GM12878 (cell line): ENCODE data around the gene ENGASE. TPM values are rescaled to one million over a fixed set of nuclear protein-coding genes. Genes with fewer than 3 reads are reported as not detected.

Experiments
- ATAC-seq: fragments of 200-7000 bp; cut with Tn5 transposase; 3 replicates; pipeline ENCODE4 v1.9.1; 2020; ENCODE audit warnings: mild to moderate bottlenecking, moderate library complexity
- BruUV-seq: library from RNA; stranded (reverse); fragments of 400-500 nt; replicated peaks from 2 replicates; lab custom pipeline; 2021; lab: Mats Ljungman, UMichigan
- CTCF ChIA-PET: fragments of 300-600 bp; sonication (Branson Sonifier 250); formaldehyde crosslinking; extraction: SDS; loops from one replicate; lab custom pipeline; 2021; ENCODE audit warnings: inconsistent platforms; lab: Yijun Ruan, JAX
- POLR2A ChIA-PET: fragments of 350-600 bp; formaldehyde crosslinking; extraction: SDS; loops from one replicate; lab custom pipeline; 2021; ENCODE audit warnings: inconsistent platforms; lab: Charles Lee
- RAD21 ChIA-PET: fragments of 300-600 bp; sonication (Branson Sonifier 250); formaldehyde crosslinking; loops from one replicate; lab custom pipeline; 2023; ENCODE audit warnings: antibody characterized with exemption; ENCODE audit not compliant: unreplicated experiment; lab: Charles Lee
- SMC1A ChIA-PET: fragments of 300-600 bp; sonication (Branson Sonifier 250); formaldehyde crosslinking; loops from one replicate; lab custom pipeline; 2023; ENCODE audit not compliant: unreplicated experiment, uncharacterized antibody; lab: Charles Lee
- DNase-seq: peaks from one replicate; pipeline ENCODE4 v3.0.0-alpha.2; 2011; ENCODE audit warnings: low read depth, low spot score
- FAIRE-seq: peaks from 3 replicates; lab custom pipeline; 2011; peaks lifted over from hg19 to GRCh38; lab: Jason Lieb, UNC
- H2AFZ ChIP-seq: 2 replicates; pipeline ENCODE4 v1.6.0; 2011; ENCODE audit warnings: low read depth, low read length, control low read depth; ENCODE audit not compliant: control insufficient read depth
- H3K27ac ChIP-seq: 2 replicates; pipeline ENCODE4 v1.5.1; 2011; ENCODE audit warnings: control low read depth; ENCODE audit not compliant: control insufficient read depth, insufficient read depth
- H3K27me3 ChIP-seq, 2 experiments: replicated peaks in 1 of 2; 2 replicates each; pipeline versions ENCODE4 v1.6.0 to v1.6.1; 2011; ENCODE audit warnings: low read length in 1 of 2; ENCODE audit not compliant: control insufficient read depth in 2 of 2, insufficient read depth in 2 of 2
- H3K36me3 ChIP-seq, 2 experiments: 2 replicates each; pipeline ENCODE4 v1.5.1; 2011; ENCODE audit warnings: low read length in 1 of 2; ENCODE audit not compliant: control insufficient read depth in 2 of 2, insufficient read depth in 2 of 2
- H3K4me1 ChIP-seq: 2 replicates; pipeline ENCODE4 v1.6.1; 2011; ENCODE audit warnings: mild to moderate bottlenecking, low read length, moderate library complexity, mixed read lengths; ENCODE audit not compliant: control insufficient read depth, insufficient read depth
- H3K4me2 ChIP-seq: 2 replicates; pipeline ENCODE4 v1.6.0; 2011; ENCODE audit warnings: control low read depth; ENCODE audit not compliant: control insufficient read depth, insufficient read depth
- H3K4me3 ChIP-seq: fragments of 200-600 bp; sonication (generic); 2 replicates; pipeline ENCODE4 v1.5.1; 2016
- H3K79me2 ChIP-seq: 2 replicates; pipeline ENCODE4 v1.6.0; 2011; ENCODE audit warnings: low read length; ENCODE audit not compliant: control insufficient read depth, insufficient read depth
- H3K9ac ChIP-seq: 2 replicates; pipeline ENCODE4 v1.8.0; 2011; ENCODE audit warnings: low read length, control low read depth, mixed read lengths; ENCODE audit not compliant: control insufficient read depth, insufficient read depth
- H3K9me3 ChIP-seq: replicated peaks from 3 replicates; pipeline ENCODE4 v1.5.1; 2011; ENCODE audit warnings: mild to moderate bottlenecking, low read length; ENCODE audit not compliant: control insufficient read depth, insufficient read depth
- H4K20me1 ChIP-seq: 2 replicates; pipeline ENCODE4 v1.6.0; 2011; ENCODE audit not compliant: control insufficient read depth, insufficient read depth
- BMI1 ChIP-seq: fragments of 450-650 bp; IDR thresholded peaks from 2 replicates; pipeline ENCODE4 v1.6.1; 2016; ENCODE audit warnings: mild to moderate bottlenecking, moderate library complexity, borderline replicate concordance
- CBFB ChIP-seq: IDR thresholded peaks from 2 replicates; pipeline ENCODE4 v1.6.1; 2016; ENCODE audit warnings: antibody characterized with exemption, low read depth
- CBX5 ChIP-seq: sonication (generic); IDR thresholded peaks from 2 replicates; pipeline ENCODE4 v1.6.1; 2016; ENCODE audit warnings: low read depth, moderate library complexity, mild to moderate bottlenecking, inconsistent platforms
- CHD1 ChIP-seq: IDR thresholded peaks from 2 replicates; pipeline ENCODE4 v1.6.1; 2012; ENCODE audit warnings: low read depth, low read length, improper control_type of control experiment
- EP300 ChIP-seq, 2 experiments: fragments of 150-350 bp in 1 of 2; IDR thresholded peaks; 2 replicates each; pipeline ENCODE4 v1.6.1; 2011 to 2012; ENCODE audit warnings: low read depth in 2 of 2, low read length in 2 of 2, borderline replicate concordance in 1 of 2, improper control_type of control experiment in 1 of 2, inconsistent platforms in 1 of 2; ENCODE audit not compliant: control insufficient read depth in 1 of 2
- HCFC1 ChIP-seq: fragments of 150-350 bp; IDR thresholded peaks from 2 replicates; pipeline ENCODE4 v1.6.1; 2014; ENCODE audit warnings: low read length
- IKZF1 ChIP-seq: fragments of 450-650 bp; conservative IDR thresholded peaks from 2 replicates; pipeline ENCODE4 v1.6.1; 2017; ENCODE audit warnings: antibody characterized with exemption, mild to moderate bottlenecking
- MYB ChIP-seq: fragments of 150-350 bp; IDR thresholded peaks from 2 replicates; pipeline ENCODE4 v1.6.1; 2014; ENCODE audit warnings: mild to moderate bottlenecking, low read depth, low read length, borderline replicate concordance
- RAD51 ChIP-seq: fragments of 450-650 bp; IDR thresholded peaks from 2 replicates; pipeline ENCODE4 v1.6.1; 2016; ENCODE audit warnings: moderate library complexity, mild to moderate bottlenecking, inconsistent platforms
- RCOR1 ChIP-seq: conservative IDR thresholded peaks from 2 replicates; pipeline ENCODE4 v1.6.1; 2012; ENCODE audit warnings: low read depth, low read length, improper control_type of control experiment
- SP1 ChIP-seq: IDR thresholded peaks from one replicate; pipeline ENCODE4 v1.6.1; 2011; ENCODE audit warnings: low read depth, low read length
- YY1 ChIP-seq: IDR thresholded peaks from 2 replicates; pipeline ENCODE4 v1.6.1; 2011; ENCODE audit warnings: low read depth, mild to moderate bottlenecking, low read length
- ZBED1 ChIP-seq: IDR thresholded peaks from 2 replicates; pipeline ENCODE4 v1.6.1; 2016; ENCODE audit warnings: borderline replicate concordance
- ZNF207 ChIP-seq: fragments of 450-650 bp; IDR thresholded peaks from 2 replicates; pipeline ENCODE4 v1.6.1; 2014; ENCODE audit warnings: antibody characterized with exemption, mild to moderate bottlenecking, borderline replicate concordance
- WGBS: methylation state at CpG from one replicate; pipeline ENCODE4 v1.1.6; 2016; ENCODE audit warnings: low lambda C conversion rate; ENCODE audit not compliant: insufficient replicate concordance, insufficient coverage; ENCODE audit errors: missing lambda C conversion rate; 5-methylcytosine and 5-hydroxymethylcytosine counted together
- in situ Hi-C: fragments of 300-500 bp; cut with MboI; formaldehyde crosslinking; loops from 9 replicates; pipeline ENCODE4 v1.14.3; 2018; ENCODE audit warnings: mixed read lengths
- intact Hi-C: fragments of 100-400 bp; cut with micrococcal nuclease; formaldehyde crosslinking; loops from one replicate; pipeline ENCODE4 v1.14.2; 2022; ENCODE audit not compliant: unreplicated experiment
- polyA plus RNA-seq, 11 experiments: library from polyadenylated mRNA; depleted of rRNA in 4 of 11; unstranded in 6 of 11; stranded (reverse) in 5 of 11; fragments of >200 nt; fragmentation: Nextera tagmentation in 4 of 11; fragmentation: Illumina TruSeq in 1 of 11; extraction: Ambion mirVana in 4 of 11; extraction: Trizol in 1 of 11; gene quantifications; 1 replicate in 1 of 11; 2 replicates in 10 of 11; pipeline versions ENCODE4 v1.2.1 to v1.2.3, GENCODE V29; 2011 to 2016; ENCODE audit warnings: inconsistent platforms in 2 of 11, missing spikeins in 2 of 11, low read depth in 1 of 11
- total RNA-seq, 4 experiments: library from RNA; depleted of rRNA in 3 of 4; stranded (reverse); fragments of >200 nt in 3 of 4; fragmentation: Illumina TruSeq in 1 of 4; extraction: Trizol in 1 of 4; gene quantifications; 2 replicates each; pipeline versions ENCODE4 v1.2.1 to v1.2.3, GENCODE V29; 2013 to 2021
- TF ChIP-seq, protein P1 (sequence below): IDR thresholded peaks from 2 replicates; pipeline ENCODE4 v1.6.1; 2012; ENCODE audit warnings: low read depth, low read length, improper control_type of control experiment
- TF ChIP-seq, protein P2 (sequence below): fragments of 450-650 bp; IDR thresholded peaks from 2 replicates; pipeline ENCODE4 v1.6.1; 2017; ENCODE audit warnings: mild to moderate bottlenecking
- TF ChIP-seq, protein P3 (sequence below): fragments of 450-650 bp; IDR thresholded peaks from 2 replicates; pipeline ENCODE4 v1.6.1; 2016; ENCODE audit warnings: mild to moderate bottlenecking
- TF ChIP-seq, protein P4 (sequence below): IDR thresholded peaks from 2 replicates; pipeline ENCODE4 v1.6.1; 2011; ENCODE audit warnings: low read depth, low read length, improper control_type of control experiment, borderline replicate concordance

The ENGASE gene
- total and polyA plus RNA-seq, 10 of the 15 experiments (the other 5 are each of a cell fraction or from before 2014, with no cell fraction given), result 0.18 to 28.9 (median 10.5) TPM

DNA sequence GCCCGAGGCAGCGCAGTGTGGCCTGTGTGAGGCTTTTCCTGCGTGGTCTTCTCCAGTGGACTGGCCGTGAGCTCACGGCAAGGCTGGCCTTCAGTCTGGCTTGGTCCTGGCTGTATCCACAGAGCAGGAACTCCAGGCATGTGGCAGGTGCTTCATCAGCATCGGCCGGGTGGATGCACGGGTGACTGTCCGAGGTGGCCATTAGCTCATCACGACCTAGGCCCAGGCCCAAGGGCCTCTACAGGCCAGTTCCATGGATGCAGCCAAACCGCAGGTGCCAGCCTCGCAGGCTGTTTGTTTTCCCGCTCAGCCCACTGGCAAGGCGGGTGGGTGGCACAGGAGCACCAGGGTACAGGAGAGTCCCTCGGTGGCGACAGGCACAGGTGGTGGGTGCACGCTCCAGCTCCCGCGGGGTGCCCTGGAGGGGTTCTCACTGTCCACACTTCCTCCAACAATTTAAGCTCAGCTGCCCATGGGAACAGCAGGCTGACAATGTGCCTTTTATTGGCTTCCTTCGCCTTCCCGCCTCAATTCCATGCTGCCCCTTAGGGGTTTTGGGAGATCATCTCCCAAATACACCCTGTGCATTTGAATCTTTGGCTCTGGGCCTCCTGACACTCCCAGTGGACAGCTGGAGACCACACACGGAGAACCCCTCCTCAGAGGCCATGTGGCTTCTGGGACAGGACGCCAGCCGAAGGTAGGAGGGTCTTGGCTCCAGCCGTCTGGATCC, 33.0 kb downstream of the ENGASE start:
- no peak overlapping the region for H3K4me2 ChIP-seq
- BruUV-seq, result no TSS peak
- in situ Hi-C loops (no loop called here), intact Hi-C loops (no loop called here)
- no peaks in the 10 kb centered on the region for H3K36me3 ChIP-seq
- H4K20me1 ChIP-seq, result no peaks in the 10 kb centered on the region
- ChIA-PET RAD21 (no interaction called here), POLR2A (no interaction called here), CTCF (interaction anchor here (1.3 kb wide), 1 partner anchor 19 kb away, joined by 3 read pairs; no protein-coding TSS in a partner anchor), SMC1A (no interaction called here)
- no peaks in the 10 kb centered on the region for H3K4me1 ChIP-seq
- no peak for FAIRE-seq
- no peaks in the 10 kb centered on the region for H3K79me2 ChIP-seq
- no peaks in the 10 kb centered on the region for H3K9me3 ChIP-seq
- no peak overlapping the region for H3K27ac ChIP-seq
- no peaks in the 10 kb centered on the region; a peak in 2 of 4 replicates for H3K27me3 ChIP-seq
- H3K9ac ChIP-seq, result no peak overlapping the region
- no peak for TF ChIP-seq EP300 (IDR thresholded peaks at IDR 0.05; ENCODE audit: borderline replicate concordance in 1 of 2, control insufficient read depth in 1 of 2, low read depth in 2 of 2, low read length in 2 of 2)
- TF ChIP-seq HCFC1, result no peak
- TF ChIP-seq CBX5, result no peak
- TF ChIP-seq RCOR1, result no peak
- no peak for TF ChIP-seq CHD1
- TF ChIP-seq YY1, result no peak
- no peak for TF ChIP-seq ZNF207
- no peak for TF ChIP-seq RAD51
- TF ChIP-seq CBFB, result no peak
- TF ChIP-seq, protein P1, sequence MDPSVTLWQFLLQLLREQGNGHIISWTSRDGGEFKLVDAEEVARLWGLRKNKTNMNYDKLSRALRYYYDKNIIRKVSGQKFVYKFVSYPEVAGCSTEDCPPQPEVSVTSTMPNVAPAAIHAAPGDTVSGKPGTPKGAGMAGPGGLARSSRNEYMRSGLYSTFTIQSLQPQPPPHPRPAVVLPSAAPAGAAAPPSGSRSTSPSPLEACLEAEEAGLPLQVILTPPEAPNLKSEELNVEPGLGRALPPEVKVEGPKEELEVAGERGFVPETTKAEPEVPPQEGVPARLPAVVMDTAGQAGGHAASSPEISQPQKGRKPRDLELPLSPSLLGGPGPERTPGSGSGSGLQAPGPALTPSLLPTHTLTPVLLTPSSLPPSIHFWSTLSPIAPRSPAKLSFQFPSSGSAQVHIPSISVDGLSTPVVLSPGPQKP, result no peak
- TF ChIP-seq MYB, result no peak
- TF ChIP-seq IKZF1, result no peak
- no peak for TF ChIP-seq SP1
- TF ChIP-seq, protein P2, sequence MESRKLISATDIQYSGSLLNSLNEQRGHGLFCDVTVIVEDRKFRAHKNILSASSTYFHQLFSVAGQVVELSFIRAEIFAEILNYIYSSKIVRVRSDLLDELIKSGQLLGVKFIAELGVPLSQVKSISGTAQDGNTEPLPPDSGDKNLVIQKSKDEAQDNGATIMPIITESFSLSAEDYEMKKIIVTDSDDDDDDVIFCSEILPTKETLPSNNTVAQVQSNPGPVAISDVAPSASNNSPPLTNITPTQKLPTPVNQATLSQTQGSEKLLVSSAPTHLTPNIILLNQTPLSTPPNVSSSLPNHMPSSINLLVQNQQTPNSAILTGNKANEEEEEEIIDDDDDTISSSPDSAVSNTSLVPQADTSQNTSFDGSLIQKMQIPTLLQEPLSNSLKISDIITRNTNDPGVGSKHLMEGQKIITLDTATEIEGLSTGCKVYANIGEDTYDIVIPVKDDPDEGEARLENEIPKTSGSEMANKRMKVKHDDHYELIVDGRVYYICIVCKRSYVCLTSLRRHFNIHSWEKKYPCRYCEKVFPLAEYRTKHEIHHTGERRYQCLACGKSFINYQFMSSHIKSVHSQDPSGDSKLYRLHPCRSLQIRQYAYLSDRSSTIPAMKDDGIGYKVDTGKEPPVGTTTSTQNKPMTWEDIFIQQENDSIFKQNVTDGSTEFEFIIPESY, result no peak
- TF ChIP-seq, protein P3, sequence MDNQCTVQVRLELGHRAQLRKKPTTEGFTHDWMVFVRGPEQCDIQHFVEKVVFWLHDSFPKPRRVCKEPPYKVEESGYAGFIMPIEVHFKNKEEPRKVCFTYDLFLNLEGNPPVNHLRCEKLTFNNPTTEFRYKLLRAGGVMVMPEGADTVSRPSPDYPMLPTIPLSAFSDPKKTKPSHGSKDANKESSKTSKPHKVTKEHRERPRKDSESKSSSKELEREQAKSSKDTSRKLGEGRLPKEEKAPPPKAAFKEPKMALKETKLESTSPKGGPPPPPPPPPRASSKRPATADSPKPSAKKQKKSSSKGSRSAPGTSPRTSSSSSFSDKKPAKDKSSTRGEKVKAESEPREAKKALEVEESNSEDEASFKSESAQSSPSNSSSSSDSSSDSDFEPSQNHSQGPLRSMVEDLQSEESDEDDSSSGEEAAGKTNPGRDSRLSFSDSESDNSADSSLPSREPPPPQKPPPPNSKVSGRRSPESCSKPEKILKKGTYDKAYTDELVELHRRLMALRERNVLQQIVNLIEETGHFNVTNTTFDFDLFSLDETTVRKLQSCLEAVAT, result no peak
- TF ChIP-seq, protein P4, sequence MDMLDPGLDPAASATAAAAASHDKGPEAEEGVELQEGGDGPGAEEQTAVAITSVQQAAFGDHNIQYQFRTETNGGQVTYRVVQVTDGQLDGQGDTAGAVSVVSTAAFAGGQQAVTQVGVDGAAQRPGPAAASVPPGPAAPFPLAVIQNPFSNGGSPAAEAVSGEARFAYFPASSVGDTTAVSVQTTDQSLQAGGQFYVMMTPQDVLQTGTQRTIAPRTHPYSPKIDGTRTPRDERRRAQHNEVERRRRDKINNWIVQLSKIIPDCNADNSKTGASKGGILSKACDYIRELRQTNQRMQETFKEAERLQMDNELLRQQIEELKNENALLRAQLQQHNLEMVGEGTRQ, result no peak
- no peak for TF ChIP-seq BMI1
- TF ChIP-seq ZBED1, result no peak
- H3K4me3 ChIP-seq, result no peak overlapping the region
- no peak for DNase-seq
- no peak overlapping the region for H2AFZ ChIP-seq
- ATAC-seq, result no peak
- WGBS, result 40% methylated on average over 25 of the region's 25 CpGs
